Gastrocnemius medialis (tissue), 4 donors: ENCODE measurements around the gene TMEM132D.

Experiments
- POLR2A ChIP-seq, 2 donors: fragments of 450-650 bp; IDR thresholded peaks; one replicate each; pipeline ENCODE4 v1.6.1; 2017; ENCODE audit warnings: antibody characterized with exemption in 2 of 2, mild to moderate bottlenecking in 2 of 2, moderate library complexity in 2 of 2
- TF ChIP-seq, protein P1 (sequence below), 5 experiments: fragments of 450-650 bp in 3 of 5; fragments of 200-600 bp in 2 of 5; sonication (generic) in 2 of 5; IDR thresholded peaks in 4 of 5; conservative IDR thresholded peaks in 1 of 5; 1 replicate in 4 of 5; 2 replicates in 1 of 5; pipeline ENCODE4 v1.5.1; 2016 to 2019; ENCODE audit warnings: antibody characterized with exemption in 5 of 5, mild to moderate bottlenecking in 3 of 5, moderate library complexity in 3 of 5

DNA sequence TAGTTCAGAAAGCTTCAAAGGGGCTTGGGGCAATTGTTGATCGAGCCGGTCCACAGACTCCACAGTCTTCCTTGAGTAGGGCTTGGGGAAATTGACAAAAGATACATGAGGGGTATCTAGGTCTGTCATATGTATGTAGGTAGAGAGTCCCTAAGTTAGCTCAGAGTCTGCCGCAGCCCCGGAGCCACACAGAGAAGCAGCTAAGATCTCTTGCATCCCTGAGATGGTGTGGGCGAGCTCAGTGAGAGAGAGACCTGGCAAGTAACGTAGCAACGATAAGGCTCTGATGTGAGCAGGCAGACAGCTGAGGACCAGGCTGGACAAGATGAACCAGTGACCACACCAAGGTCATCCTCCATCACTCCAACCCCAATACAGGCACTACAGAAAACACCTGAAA is 297.6 kb downstream of the TMEM132D start:
- TF ChIP-seq, protein P1, sequence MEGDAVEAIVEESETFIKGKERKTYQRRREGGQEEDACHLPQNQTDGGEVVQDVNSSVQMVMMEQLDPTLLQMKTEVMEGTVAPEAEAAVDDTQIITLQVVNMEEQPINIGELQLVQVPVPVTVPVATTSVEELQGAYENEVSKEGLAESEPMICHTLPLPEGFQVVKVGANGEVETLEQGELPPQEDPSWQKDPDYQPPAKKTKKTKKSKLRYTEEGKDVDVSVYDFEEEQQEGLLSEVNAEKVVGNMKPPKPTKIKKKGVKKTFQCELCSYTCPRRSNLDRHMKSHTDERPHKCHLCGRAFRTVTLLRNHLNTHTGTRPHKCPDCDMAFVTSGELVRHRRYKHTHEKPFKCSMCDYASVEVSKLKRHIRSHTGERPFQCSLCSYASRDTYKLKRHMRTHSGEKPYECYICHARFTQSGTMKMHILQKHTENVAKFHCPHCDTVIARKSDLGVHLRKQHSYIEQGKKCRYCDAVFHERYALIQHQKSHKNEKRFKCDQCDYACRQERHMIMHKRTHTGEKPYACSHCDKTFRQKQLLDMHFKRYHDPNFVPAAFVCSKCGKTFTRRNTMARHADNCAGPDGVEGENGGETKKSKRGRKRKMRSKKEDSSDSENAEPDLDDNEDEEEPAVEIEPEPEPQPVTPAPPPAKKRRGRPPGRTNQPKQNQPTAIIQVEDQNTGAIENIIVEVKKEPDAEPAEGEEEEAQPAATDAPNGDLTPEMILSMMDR (IDR thresholded peaks at IDR 0.05 in 4 of 5, conservative IDR thresholded peaks at IDR 0.05 in 1 of 5) = no peak
- no peak for TF ChIP-seq POLR2A (IDR thresholded peaks at IDR 0.05)
